Lung (tissue), 12 donors: Measurements from ENCODE around the gene LOXHD1. TPM values are rescaled to one million over a fixed set of nuclear protein-coding genes. Genes with fewer than 3 reads are reported as not detected.

Experiments used
- ATAC-seq: fragments of 200-7000 bp; cut with Tn5 transposase; one replicate; pipeline ENCODE4 v1.9.1; 2020; ENCODE audit warnings: moderate number of reproducible peaks; ENCODE audit not compliant: insufficient read depth, low FRiP score
- DNase-seq, 3 donors: peaks; one replicate each; pipeline ENCODE4 v3.0.0-alpha.2; 2013 to 2017
- H3K27ac ChIP-seq, 2 donors: one replicate each; pipeline ENCODE4 v1.5.1; 2013; ENCODE audit warnings: mild to moderate bottlenecking in 2 of 2, moderate library complexity in 2 of 2, control low read depth in 1 of 2, inconsistent platforms in 1 of 2, low read depth in 1 of 2, low read length in 1 of 2
- H3K27me3 ChIP-seq, 3 donors: one replicate each; pipeline ENCODE4 v1.5.1; 2013; ENCODE audit warnings: low read length in 2 of 3; ENCODE audit not compliant: control insufficient read depth in 3 of 3, insufficient read depth in 3 of 3
- H3K36me3 ChIP-seq, 4 donors: one replicate each; pipeline ENCODE4 v1.5.1; 2013; ENCODE audit warnings: low read length in 4 of 4, mild to moderate bottlenecking in 1 of 4, moderate library complexity in 1 of 4; ENCODE audit not compliant: control insufficient read depth in 4 of 4, insufficient read depth in 4 of 4
- H3K4me1 ChIP-seq, 5 donors: one replicate each; pipeline ENCODE4 v1.5.1; 2013; ENCODE audit warnings: low read length in 5 of 5, mild to moderate bottlenecking in 2 of 5, moderate library complexity in 1 of 5; ENCODE audit not compliant: control insufficient read depth in 5 of 5, insufficient read depth in 5 of 5
- H3K4me3 ChIP-seq: one replicate; pipeline ENCODE4 v1.5.1; 2013; ENCODE audit warnings: mild to moderate bottlenecking, control low read depth, moderate library complexity
- H3K9ac ChIP-seq, 2 donors: one replicate each; pipeline ENCODE4 v1.5.1; 2013; ENCODE audit warnings: low read length in 2 of 2, control low read depth in 1 of 2; ENCODE audit not compliant: insufficient read depth in 1 of 2
- H3K9me3 ChIP-seq, 4 donors: one replicate each; pipeline ENCODE4 v1.5.1; 2013; ENCODE audit warnings: low read length in 3 of 4, mild to moderate bottlenecking in 1 of 4, moderate library complexity in 1 of 4; ENCODE audit not compliant: control insufficient read depth in 4 of 4, insufficient read depth in 3 of 4
- CTCF ChIP-seq: IDR thresholded peaks from 2 replicates; pipeline ENCODE4 v1.5.1; 2012; ENCODE audit warnings: mild to moderate bottlenecking; ENCODE audit errors: control extremely low read depth, extremely low read depth
- WGBS, 2 donors: extraction: QIAGEN DNeasy Blood & Tissue Kit; methylation state at CpG; one replicate each; pipeline ENCODE4 v1.1.7; 2013; 5-methylcytosine and 5-hydroxymethylcytosine counted together
- polyA plus RNA-seq, 2 donors: library from polyadenylated mRNA; stranded (reverse); fragments of 200-250 nt; gene quantifications; one replicate each; pipeline ENCODE4 v1.2.1, GENCODE V29; 2013
- total RNA-seq, 2 donors: library from RNA; depleted of rRNA in 1 of 2; stranded (reverse); fragments of >200 nt in 1 of 2; gene quantifications; one replicate each; pipeline ENCODE4 v1.2.1, GENCODE V29; 2014 to 2021
- donor health status: control.
- donor health status: control.
- donor health status: Bipolar disorder and iron deficiency.
- donor health status: healthy.
- donor health status: DM: yes; HTN: yes; CAD: no.

LOXHD1 gene
- total and polyA plus RNA-seq, 4 donors: 0.45 to 3.1 (median 1.2) TPM

- DNase-seq (no peak), ATAC-seq (no peak)
- H3K9me3 ChIP-seq: no peaks in the 10 kb centered on the region
- H3K27me3 ChIP-seq: no peaks in the 10 kb centered on the region
- H3K27ac ChIP-seq: no peak overlapping the region
- no peak for TF ChIP-seq CTCF
- no peak overlapping the region for H3K4me3 ChIP-seq
- H3K36me3 ChIP-seq: peaks cover 0 to 3% (median 0%) of the 10 kb centered on the region in 4 donors
- peaks cover 0 to 6% (median 4%) of the 10 kb centered on the region in 5 donors for H3K4me1 ChIP-seq
- H3K9ac ChIP-seq: no peak overlapping the region
- 94 to 95% methylated on average over 4 of the region's 4 CpGs for WGBS, 2 donors
Measured at GRCh38 chr18:46429130-46429529, 227.9 kb downstream of the LOXHD1 start.

- Histone ChIP-seq H3K9ac (no peak overlapping the region), H3K27me3 (no peaks in the 10 kb centered on the region), H3K4me3 (no peak overlapping the region), H3K36me3 (peaks cover 0 to 3% (median 0%) of the 10 kb centered on the region in 4 donors), H3K9me3 (no peaks in the 10 kb centered on the region), H3K27ac (no peak overlapping the region), H3K4me1 (peaks cover 0 to 6% (median 4%) of the 10 kb centered on the region in 5 donors)
- ATAC-seq (no peak), DNase-seq (no peak)
- TF ChIP-seq CTCF: no peak
- 88 to 89% methylated on average over 3 of the region's 3 CpGs for WGBS, 2 donors
Measured at GRCh38 chr18:46428368-46428767, 228.7 kb downstream of the LOXHD1 start.

GRCh38 chr18:46427216-46427995 is 229.6 kb downstream of the LOXHD1 start:
- no peak for TF ChIP-seq CTCF
- Histone ChIP-seq H3K4me3 (no peak overlapping the region), H3K36me3 (peaks cover 0 to 3% (median 0%) of the 10 kb centered on the region in 4 donors), H3K9me3 (no peaks in the 10 kb centered on the region), H3K4me1 (peaks cover 0 to 6% (median 4%) of the 10 kb centered on the region in 5 donors), H3K27me3 (no peaks in the 10 kb centered on the region), H3K9ac (no peak overlapping the region), H3K27ac (no peak overlapping the region)
- 93 to 99% methylated on average over 16 of the region's 16 CpGs for WGBS, 2 donors
- ATAC-seq (no peak), DNase-seq (no peak)

Other genes starting within 250 kb of the LOXHD1 start
- under 1 TPM; 0.09 TPM for gene ST8SIA5, start 99.8 kb upstream of the LOXHD1 start, total RNA-seq
- gene ST8SIA5, start 99.8 kb upstream of the LOXHD1 start, polyA plus RNA-seq: under 1 TPM; 0.06 to 0.08 TPM